IMR-90 (cell line): Measurements from ENCODE around the gene CDKN2D. TPM values are rescaled to one million over a fixed set of nuclear protein-coding genes. Genes with fewer than 3 reads are reported as not detected.
A peak's percentile ranks its signal among the peaks of the same experiment; 100 is the strongest.

Experiments
- ATAC-seq: fragments of 200-7000 bp; cut with Tn5 transposase; 2 replicates; pipeline ENCODE4 v1.9.1; 2020; ENCODE audit warnings: low read depth, mild to moderate bottlenecking, moderate library complexity
- BruUV-seq: library from RNA; stranded (reverse); fragments of 400-500 nt; replicated peaks from 2 replicates; lab custom pipeline; 2021; lab: Mats Ljungman, UMichigan
- CTCF ChIA-PET: fragments of 300-600 bp; formaldehyde crosslinking; extraction: SDS; loops from one replicate; lab custom pipeline; 2021; ENCODE audit warnings: antibody characterized with exemption; lab: Yijun Ruan, JAX
- POLR2A ChIA-PET: fragments of 300-600 bp; sonication (Branson Sonifier 250); formaldehyde crosslinking; loops from one replicate; lab custom pipeline; 2022; ENCODE audit warnings: antibody characterized with exemption; ENCODE audit not compliant: unreplicated experiment; lab: Charles Lee
- DNase-seq: peaks from one replicate; pipeline ENCODE4 v3.0.0; 2013
- H2AFZ ChIP-seq: replicated peaks from 2 replicates; pipeline ENCODE3; 2013; ENCODE audit warnings: low read length, mild to moderate bottlenecking; ENCODE audit not compliant: poor library complexity
- H2AK5ac ChIP-seq: 2 replicates; pipeline ENCODE4 v1.6.1; 2013; ENCODE audit warnings: low read depth, low read length, inconsistent platforms
- H2AK9ac ChIP-seq: replicated peaks from 2 replicates; pipeline ENCODE3; 2013; ENCODE audit warnings: mild to moderate bottlenecking, low read depth, low read length, moderate library complexity; ENCODE audit not compliant: poor library complexity
- H2BK120ac ChIP-seq: 2 replicates; pipeline ENCODE4 v1.6.1; 2013; ENCODE audit warnings: low read depth, low read length, inconsistent platforms
- H2BK15ac ChIP-seq: 3 replicates; pipeline ENCODE4 v1.6.1; 2013; ENCODE audit warnings: low read depth, low read length, inconsistent platforms
- H2BK20ac ChIP-seq: 2 replicates; pipeline ENCODE4 v1.6.1; 2013; ENCODE audit warnings: low read depth, mild to moderate bottlenecking, inconsistent platforms, low read length, moderate library complexity
- H2BK5ac ChIP-seq: 2 replicates; pipeline ENCODE4 v1.6.1; 2013; ENCODE audit warnings: mild to moderate bottlenecking, low read depth, low read length, inconsistent platforms; ENCODE audit not compliant: poor library complexity, severe bottlenecking
- H3K14ac ChIP-seq: replicated peaks from 2 replicates; pipeline ENCODE4 v1.6.1; 2013; ENCODE audit warnings: low read depth, low read length, inconsistent platforms
- H3K18ac ChIP-seq: 2 replicates; pipeline ENCODE4 v1.6.1; 2013; ENCODE audit warnings: low read depth, low read length, control low read depth
- H3K23ac ChIP-seq: 2 replicates; pipeline ENCODE4 v1.6.1; 2013; ENCODE audit warnings: low read depth, low read length, inconsistent platforms
- H3K27ac ChIP-seq: 2 replicates; pipeline ENCODE4 v1.5.1; 2013; ENCODE audit warnings: mild to moderate bottlenecking, control low read depth, low read length; ENCODE audit not compliant: insufficient read depth
- H3K27me3 ChIP-seq: 2 replicates; pipeline ENCODE4 v1.6.1; 2013; ENCODE audit warnings: low read length; ENCODE audit not compliant: control insufficient read depth, insufficient read depth
- H3K36me3 ChIP-seq: 2 replicates; pipeline ENCODE4 v1.6.1; 2013; ENCODE audit warnings: low read length, mixed read lengths; ENCODE audit not compliant: control insufficient read depth, insufficient read depth
- H3K4ac ChIP-seq: 2 replicates; pipeline ENCODE4 v1.6.1; 2013; ENCODE audit warnings: low read depth, low read length, inconsistent platforms
- H3K4me1 ChIP-seq: 2 replicates; pipeline ENCODE4 v1.6.1; 2013; ENCODE audit warnings: low read length, mixed read lengths; ENCODE audit not compliant: control insufficient read depth, insufficient read depth
- H3K4me2 ChIP-seq: 2 replicates; pipeline ENCODE4 v1.6.1; 2013; ENCODE audit warnings: low read depth, mild to moderate bottlenecking, control low read depth, low read length, moderate library complexity
- H3K4me3 ChIP-seq: 2 replicates; pipeline ENCODE4 v1.5.1; 2013; ENCODE audit warnings: low read depth, mild to moderate bottlenecking, control low read depth, low read length, moderate library complexity; ENCODE audit not compliant: insufficient read depth
- H3K56ac ChIP-seq: 2 replicates; pipeline ENCODE4 v1.6.1; 2013; ENCODE audit warnings: low read length, inconsistent platforms; ENCODE audit not compliant: insufficient read depth; ENCODE audit errors: extremely low read depth
- H3K79me1 ChIP-seq, 2 experiments: 2 replicates each; pipeline ENCODE4 v1.6.1; 2013; ENCODE audit warnings: low read length in 2 of 2, inconsistent platforms in 1 of 2, low read depth in 1 of 2
- H3K9ac ChIP-seq: 2 replicates; pipeline ENCODE4 v1.6.1; 2013; ENCODE audit warnings: low read depth, low read length, control low read depth
- H3K9me1 ChIP-seq: 2 replicates; pipeline ENCODE4 v1.6.1; 2013; ENCODE audit warnings: low read length, inconsistent platforms; ENCODE audit not compliant: insufficient read depth
- H3K9me3 ChIP-seq: 2 replicates; pipeline ENCODE4 v1.6.1; 2013; ENCODE audit warnings: low read length; ENCODE audit not compliant: control insufficient read depth, insufficient read depth
- H4K20me1 ChIP-seq: 2 replicates; pipeline ENCODE4 v1.6.1; 2013; ENCODE audit warnings: low read length, inconsistent platforms; ENCODE audit not compliant: insufficient read depth
- H4K5ac ChIP-seq: 2 replicates; pipeline ENCODE4 v1.6.1; 2013; ENCODE audit warnings: mild to moderate bottlenecking, low read depth, low read length, control low read depth
- H4K8ac ChIP-seq, 2 experiments: 2 replicates each; pipeline ENCODE4 v1.6.1; 2013; ENCODE audit warnings: low read depth in 2 of 2, low read length in 2 of 2, control low read depth in 1 of 2, inconsistent platforms in 1 of 2
- H4K91ac ChIP-seq: 2 replicates; pipeline ENCODE4 v1.6.1; 2013; ENCODE audit warnings: low read depth, low read length, inconsistent platforms; ENCODE audit not compliant: insufficient read depth
- BHLHE40 ChIP-seq: fragments of 150-350 bp; IDR thresholded peaks from 2 replicates; pipeline ENCODE4 v1.6.1; 2016; ENCODE audit warnings: mild to moderate bottlenecking, low read depth, low read length
- CEBPB ChIP-seq: IDR thresholded peaks from 2 replicates; pipeline ENCODE4 v1.6.1; 2012; ENCODE audit warnings: low read depth, low read length, improper control_type of control experiment
- CHD1 ChIP-seq: IDR thresholded peaks from 2 replicates; pipeline ENCODE4 v1.6.1; 2012; ENCODE audit warnings: low read depth, low read length, improper control_type of control experiment
- CTCF ChIP-seq: conservative IDR thresholded peaks from 2 replicates; pipeline ENCODE4 v1.5.1; 2012; ENCODE audit warnings: mild to moderate bottlenecking, low read depth, low read length, improper control_type of control experiment
- FOS ChIP-seq: fragments of 150-350 bp; IDR thresholded peaks from 2 replicates; pipeline ENCODE4 v1.6.1; 2016; ENCODE audit warnings: low read depth, low read length
- MAFK ChIP-seq: IDR thresholded peaks from 2 replicates; pipeline ENCODE4 v1.6.1; 2012; ENCODE audit warnings: low read depth, low read length, improper control_type of control experiment
- MAZ ChIP-seq: IDR thresholded peaks from 2 replicates; pipeline ENCODE4 v1.6.1; 2012; ENCODE audit warnings: low read depth, mild to moderate bottlenecking, low read length, improper control_type of control experiment, moderate library complexity, borderline replicate concordance
- MXI1 ChIP-seq: IDR thresholded peaks from 2 replicates; pipeline ENCODE4 v1.6.1; 2012; ENCODE audit warnings: low read depth, mild to moderate bottlenecking, low read length, moderate library complexity, borderline replicate concordance
- NFE2L2 ChIP-seq: fragments of 150-350 bp; IDR thresholded peaks from 2 replicates; pipeline ENCODE4 v1.6.1; 2016; ENCODE audit warnings: low read depth, mild to moderate bottlenecking, low read length
- POLR2A ChIP-seq: IDR thresholded peaks from 2 replicates; pipeline ENCODE4 v1.6.1; 2012; ENCODE audit warnings: mild to moderate bottlenecking, low read depth, low read length
- RAD21 ChIP-seq: IDR thresholded peaks from 2 replicates; pipeline ENCODE4 v1.6.1; 2012; ENCODE audit warnings: low read length, improper control_type of control experiment
- RCOR1 ChIP-seq: IDR thresholded peaks from 2 replicates; pipeline ENCODE4 v1.6.1; 2012; ENCODE audit warnings: mild to moderate bottlenecking, low read length, improper control_type of control experiment; ENCODE audit not compliant: insufficient replicate concordance
- RFX5 ChIP-seq: IDR thresholded peaks from 2 replicates; pipeline ENCODE4 v1.8.0; 2012; ENCODE audit warnings: low read depth, mild to moderate bottlenecking, low read length, moderate library complexity
- SMC3 ChIP-seq: fragments of 150-350 bp; IDR thresholded peaks from 2 replicates; pipeline ENCODE4 v1.6.1; 2016; ENCODE audit warnings: low read depth, mild to moderate bottlenecking, antibody characterized with exemption, low read length, moderate library complexity
- WGBS, 2 experiments: methylation state at CpG; one replicate each; pipeline versions ENCODE4 v1.1.5 to v1.1.7; 2013; ENCODE audit warnings: missing lambda C conversion rate in 2 of 2; ENCODE audit not compliant: insufficient read length in 1 of 2; ENCODE audit errors: extremely low coverage in 2 of 2; 5-methylcytosine and 5-hydroxymethylcytosine counted together
- dilution Hi-C: fragments of 300-500 bp; cut with HindIII; formaldehyde crosslinking; loops from one replicate; pipeline ENCODE4 v1.14.3; 2018; ENCODE audit warnings: low sequenced_read_pairs; ENCODE audit not compliant: unreplicated experiment
- in situ Hi-C: fragments of 300-500 bp; cut with MboI; formaldehyde crosslinking; loops from 3 replicates; pipeline ENCODE4 v1.14.3; 2019; ENCODE audit warnings: low sequenced_read_pairs, inconsistent platforms, mixed read lengths
- intact Hi-C: fragments of 100-400 bp; cut with micrococcal nuclease; formaldehyde crosslinking; loops from 2 replicates; pipeline ENCODE4 v1.10.0; 2022
- polyA plus RNA-seq, 3 experiments: library from polyadenylated mRNA; depleted of rRNA; stranded (reverse); fragments of >200 nt; gene quantifications; 2 replicates each; pipeline ENCODE4 v1.2.3, GENCODE V29; 2012; ENCODE audit warnings: low replicate concordance in 1 of 3
- total RNA-seq: library from RNA; depleted of rRNA; stranded (reverse); fragments of >200 nt; gene quantifications from 2 replicates; pipeline ENCODE4 v1.2.3, GENCODE V29; 2012
- TF ChIP-seq, protein P1 (sequence below): fragments of 150-350 bp; IDR thresholded peaks from 2 replicates; pipeline ENCODE4 v1.6.1; 2016; ENCODE audit warnings: low read depth, mild to moderate bottlenecking, low read length, moderate library complexity, borderline replicate concordance
- TF ChIP-seq, protein P2 (sequence below): fragments of 150-350 bp; IDR thresholded peaks from 2 replicates; pipeline ENCODE4 v1.6.1; 2017; ENCODE audit warnings: mild to moderate bottlenecking, antibody characterized with exemption, low read length, low read depth

Gene CDKN2D
- total and polyA plus RNA-seq, 2 of the 4 experiments (the other 2 are of a cell fraction) = 3.6 to 8.5 TPM

GRCh38 chr19:10548746-10549276 lies 20.0 kb downstream of the CDKN2D start:
- peaks cover 20 to 44% of the 10 kb centered on the region in 2 experiments for H3K79me1 ChIP-seq
- H3K9ac ChIP-seq = no peak overlapping the region
- in situ Hi-C loops = no loop called here
- DNase-seq = no peak
- peak overlapping the region; percentile 66 for H2AK9ac ChIP-seq
- no TSS peak for BruUV-seq
- H2AFZ ChIP-seq = no peak overlapping the region
- H4K91ac ChIP-seq = no peak overlapping the region
- no peak overlapping the region for H3K56ac ChIP-seq
- ATAC-seq = no peak
- H3K36me3 ChIP-seq = peaks cover 52% of the 10 kb centered on the region
- 98% methylated on average over 13 of the region's 18 CpGs; no CpG with 5 or more reads in 1 of the 2 experiments for WGBS, 2 experiments
- no peak overlapping the region for H2BK5ac ChIP-seq
- H2BK20ac ChIP-seq = no peak overlapping the region
- intact Hi-C loops = no loop called here
- H3K27ac ChIP-seq = no peak overlapping the region
- no peak overlapping the region for H3K4ac ChIP-seq
- no peak overlapping the region for H3K23ac ChIP-seq
- no peak overlapping the region for H3K14ac ChIP-seq
- no peak overlapping the region for H2AK5ac ChIP-seq
- H3K4me1 ChIP-seq = peaks cover 5% of the 10 kb centered on the region; the same call in 1 of the 2 replicates
- no peaks in the 10 kb centered on the region for H3K9me3 ChIP-seq
- H3K4me3 ChIP-seq = no peak overlapping the region
- peaks cover 14% of the 10 kb centered on the region for H4K20me1 ChIP-seq
- H3K4me2 ChIP-seq = no peak overlapping the region
- H4K8ac ChIP-seq = no peak overlapping the region
- H3K9me1 ChIP-seq = peaks cover 13% of the 10 kb centered on the region; the same call in 1 of the 2 replicates
- CTCF ChIA-PET = no interaction called here
- no peak overlapping the region for H2BK15ac ChIP-seq
- H4K5ac ChIP-seq = no peak overlapping the region
- no peak overlapping the region for H2BK120ac ChIP-seq
- POLR2A ChIA-PET = no interaction called here
- TF ChIP-seq POLR2A (no peak), RCOR1 (no peak), MAZ (no peak), MAFK (no peak), CHD1 (no peak), SMC3 (no peak), RFX5 (no peak), CTCF (no peak), FOS (no peak), BHLHE40 (no peak), CEBPB (no peak), NFE2L2 (no peak), RAD21 (no peak), MXI1 (no peak)
- TF ChIP-seq, protein P1, sequence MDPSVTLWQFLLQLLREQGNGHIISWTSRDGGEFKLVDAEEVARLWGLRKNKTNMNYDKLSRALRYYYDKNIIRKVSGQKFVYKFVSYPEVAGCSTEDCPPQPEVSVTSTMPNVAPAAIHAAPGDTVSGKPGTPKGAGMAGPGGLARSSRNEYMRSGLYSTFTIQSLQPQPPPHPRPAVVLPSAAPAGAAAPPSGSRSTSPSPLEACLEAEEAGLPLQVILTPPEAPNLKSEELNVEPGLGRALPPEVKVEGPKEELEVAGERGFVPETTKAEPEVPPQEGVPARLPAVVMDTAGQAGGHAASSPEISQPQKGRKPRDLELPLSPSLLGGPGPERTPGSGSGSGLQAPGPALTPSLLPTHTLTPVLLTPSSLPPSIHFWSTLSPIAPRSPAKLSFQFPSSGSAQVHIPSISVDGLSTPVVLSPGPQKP = no peak
- TF ChIP-seq, protein P2, sequence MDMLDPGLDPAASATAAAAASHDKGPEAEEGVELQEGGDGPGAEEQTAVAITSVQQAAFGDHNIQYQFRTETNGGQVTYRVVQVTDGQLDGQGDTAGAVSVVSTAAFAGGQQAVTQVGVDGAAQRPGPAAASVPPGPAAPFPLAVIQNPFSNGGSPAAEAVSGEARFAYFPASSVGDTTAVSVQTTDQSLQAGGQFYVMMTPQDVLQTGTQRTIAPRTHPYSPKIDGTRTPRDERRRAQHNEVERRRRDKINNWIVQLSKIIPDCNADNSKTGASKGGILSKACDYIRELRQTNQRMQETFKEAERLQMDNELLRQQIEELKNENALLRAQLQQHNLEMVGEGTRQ = no peak
- dilution Hi-C loops = no loop called here
- no peaks in the 10 kb centered on the region for H3K27me3 ChIP-seq
- no peak overlapping the region for H3K18ac ChIP-seq
